Measurements from ENCODE around the gene CBLN3.

Gene CBLN3

DNA sequence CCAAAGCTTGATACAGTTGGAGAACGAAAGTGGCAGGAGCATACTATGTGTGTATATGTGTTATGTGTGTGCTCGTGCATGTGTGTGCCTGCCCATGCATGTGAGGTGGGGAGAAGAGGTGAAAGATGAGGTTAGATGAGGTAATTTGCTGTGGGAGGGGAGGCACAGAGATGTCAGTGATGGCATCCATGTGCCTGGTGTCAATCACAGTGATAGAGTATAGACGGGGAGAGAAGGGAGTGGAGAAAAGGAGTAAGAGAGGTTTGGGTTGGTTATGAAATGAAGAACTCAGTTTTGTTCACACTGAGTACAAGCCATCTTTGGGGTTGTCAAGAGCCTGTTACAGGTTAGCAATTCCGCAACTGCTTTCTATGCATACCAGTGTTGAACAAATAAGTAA is 45.3 kb downstream of the CBLN3 start:
- no peaks in the 10 kb centered on the region for H3K4me1 ChIP-seq (ENCODE audit: insufficient read depth, low read length, severe bottlenecking)
- no peak overlapping the region for H3K27ac ChIP-seq (ENCODE audit: low read depth, low read length, poor library complexity, severe bottlenecking)
- H3F3A ChIP-seq (ENCODE audit: insufficient read depth, low read length), result no peaks in the 10 kb centered on the region
- H3K9me2 ChIP-seq (ENCODE audit: low read depth, low read length), result no peaks in the 10 kb centered on the region
- TF ChIP-seq EZH2 (IDR thresholded peaks at IDR 0.05; ENCODE audit: borderline replicate concordance, low read length) (no peak), CTCF (IDR thresholded peaks at IDR 0.05; ENCODE audit: low read length) (no peak)
- H3K4me2 ChIP-seq (ENCODE audit: low read length), result no peak overlapping the region
- no peaks in the 10 kb centered on the region for H4K20me1 ChIP-seq (ENCODE audit: insufficient read depth, low read length)
- H2AFZ ChIP-seq (ENCODE audit: low read length), result no peak overlapping the region
- no peaks in the 10 kb centered on the region for H3K9me3 ChIP-seq (ENCODE audit: low read length)
- H3K27me3 ChIP-seq (ENCODE audit: insufficient read depth, low read length), result peaks cover 6% of the 10 kb centered on the region; the same call in 1 of the 2 replicates
- H3K79me2 ChIP-seq (ENCODE audit: insufficient read depth, low read length), result no peaks in the 10 kb centered on the region
- no peaks in the 10 kb centered on the region for H3K36me3 ChIP-seq (ENCODE audit: insufficient read depth, low read length)
- no peak overlapping the region for H3K4me3 ChIP-seq (ENCODE audit: low read depth, low read length, poor library complexity, severe bottlenecking)
- no peak overlapping the region for H3K9ac ChIP-seq (ENCODE audit: low read length)

GRCh38 chr14:24382064-24382371 is 47.5 kb downstream of the CBLN3 start:
- Histone ChIP-seq H3K4me3 (ENCODE audit: low read depth, low read length, poor library complexity, severe bottlenecking) (no peak overlapping the region), H3K27ac (ENCODE audit: low read depth, low read length, poor library complexity, severe bottlenecking) (no peak overlapping the region), H3F3A (ENCODE audit: insufficient read depth, low read length) (no peaks in the 10 kb centered on the region), H2AFZ (ENCODE audit: low read length) (no peak overlapping the region), H3K9ac (ENCODE audit: low read length) (no peak overlapping the region), H3K9me2 (ENCODE audit: low read depth, low read length) (no peaks in the 10 kb centered on the region), H3K4me2 (ENCODE audit: low read length) (no peak overlapping the region), H3K4me1 (ENCODE audit: insufficient read depth, low read length, severe bottlenecking) (no peaks in the 10 kb centered on the region), H3K9me3 (ENCODE audit: low read length) (no peaks in the 10 kb centered on the region), H3K27me3 (ENCODE audit: insufficient read depth, low read length) (no peaks in the 10 kb centered on the region), H3K79me2 (ENCODE audit: insufficient read depth, low read length) (no peaks in the 10 kb centered on the region), H4K20me1 (ENCODE audit: insufficient read depth, low read length) (no peaks in the 10 kb centered on the region), H3K36me3 (ENCODE audit: insufficient read depth, low read length) (no peaks in the 10 kb centered on the region)
- TF ChIP-seq EZH2 (IDR thresholded peaks at IDR 0.05; ENCODE audit: borderline replicate concordance, low read length), result no peak
- no peak for TF ChIP-seq CTCF (IDR thresholded peaks at IDR 0.05; ENCODE audit: low read length)

DNA sequence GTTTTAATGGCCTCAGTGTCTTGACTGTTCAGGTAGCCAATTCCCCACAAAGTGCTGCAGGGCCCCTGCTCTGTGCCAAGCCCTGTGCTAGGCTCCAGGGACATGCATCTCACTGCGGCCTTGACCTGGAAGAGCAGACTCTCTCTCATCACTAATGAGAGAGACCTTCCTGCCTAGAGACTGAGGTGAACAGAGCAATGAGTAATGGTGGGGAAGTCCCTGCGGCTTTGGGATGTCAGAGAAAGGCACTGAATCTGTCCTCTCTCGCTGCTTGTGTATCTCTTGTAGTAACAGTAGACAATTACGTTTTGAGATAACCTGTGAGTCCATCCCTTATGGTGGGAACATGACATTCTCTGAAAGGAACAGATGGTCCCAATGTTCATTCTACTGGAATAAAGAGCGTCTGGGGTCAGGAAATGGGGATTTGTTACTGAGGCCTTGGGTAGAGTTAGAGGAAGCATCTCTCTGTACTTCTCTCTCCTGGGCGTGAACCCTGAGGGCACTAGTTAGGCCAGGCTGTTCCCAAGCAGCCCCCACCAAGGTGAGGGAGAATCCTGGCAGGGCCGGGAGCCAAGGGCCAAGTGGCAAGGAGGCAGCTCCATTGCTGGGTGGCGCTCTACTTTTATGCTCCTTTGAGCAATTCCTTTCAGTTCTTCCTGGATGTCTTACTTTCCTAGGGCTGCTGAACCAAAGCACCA is 48.0 kb downstream of the CBLN3 start:
- H3K4me1 ChIP-seq (ENCODE audit: insufficient read depth, low read length, severe bottlenecking), result peaks cover 1% of the 10 kb centered on the region
- no peaks in the 10 kb centered on the region for H3F3A ChIP-seq (ENCODE audit: insufficient read depth, low read length)
- no peak overlapping the region for H3K4me2 ChIP-seq (ENCODE audit: low read length)
- no peak overlapping the region for H3K4me3 ChIP-seq (ENCODE audit: low read depth, low read length, poor library complexity, severe bottlenecking)
- no peaks in the 10 kb centered on the region for H3K79me2 ChIP-seq (ENCODE audit: insufficient read depth, low read length)
- no peaks in the 10 kb centered on the region for H3K36me3 ChIP-seq (ENCODE audit: insufficient read depth, low read length)
- H3K9me2 ChIP-seq (ENCODE audit: low read depth, low read length), result no peaks in the 10 kb centered on the region
- H3K9me3 ChIP-seq (ENCODE audit: low read length), result no peaks in the 10 kb centered on the region
- no peaks in the 10 kb centered on the region for H4K20me1 ChIP-seq (ENCODE audit: insufficient read depth, low read length)
- H3K27ac ChIP-seq (ENCODE audit: low read depth, low read length, poor library complexity, severe bottlenecking), result no peak overlapping the region
- H3K9ac ChIP-seq (ENCODE audit: low read length), result no peak overlapping the region
- no peaks in the 10 kb centered on the region for H3K27me3 ChIP-seq (ENCODE audit: insufficient read depth, low read length)
- H2AFZ ChIP-seq (ENCODE audit: low read length), result no peak overlapping the region
- TF ChIP-seq CTCF (IDR thresholded peaks at IDR 0.05; ENCODE audit: low read length) (no peak), EZH2 (IDR thresholded peaks at IDR 0.05; ENCODE audit: borderline replicate concordance, low read length) (no peak)

All from OCI-LY1 (cell line).